Esophagus (tissue), 2 donors: ENCODE data around the gene BBS1. TPM values are rescaled to one million over a fixed set of nuclear protein-coding genes. Genes with fewer than 3 reads are reported as not detected.

Source experiments
- H3K27ac ChIP-seq, 2 donors: one replicate each; pipeline ENCODE4 v1.5.1; 2013; ENCODE audit warnings: low read depth in 2 of 2, mild to moderate bottlenecking in 2 of 2, inconsistent platforms in 1 of 2, low read length in 1 of 2, moderate library complexity in 1 of 2
- H3K27me3 ChIP-seq, 2 donors: one replicate each; pipeline ENCODE4 v1.6.1; 2013; ENCODE audit warnings: low read length in 2 of 2, control low read depth in 1 of 2, mild to moderate bottlenecking in 1 of 2; ENCODE audit not compliant: insufficient read depth in 2 of 2, control insufficient read depth in 1 of 2
- H3K36me3 ChIP-seq, 2 donors: one replicate each; pipeline ENCODE4 v1.6.1; 2013; ENCODE audit warnings: low read length in 1 of 2; ENCODE audit not compliant: control insufficient read depth in 2 of 2, insufficient read depth in 2 of 2
- H3K4me1 ChIP-seq, 2 donors: one replicate each; pipeline ENCODE4 v1.6.1; 2013; ENCODE audit warnings: low read length in 1 of 2; ENCODE audit not compliant: control insufficient read depth in 2 of 2, insufficient read depth in 2 of 2
- H3K4me3 ChIP-seq, 2 donors: one replicate each; pipeline ENCODE4 v1.5.1; 2013; ENCODE audit warnings: low read length in 2 of 2, mild to moderate bottlenecking in 2 of 2, low read depth in 1 of 2, moderate library complexity in 1 of 2
- H3K9me3 ChIP-seq, 2 donors: one replicate each; pipeline ENCODE4 v1.6.1; 2013; ENCODE audit warnings: mild to moderate bottlenecking in 2 of 2, low read depth in 1 of 2, low read length in 1 of 2, moderate library complexity in 1 of 2; ENCODE audit not compliant: control insufficient read depth in 2 of 2, insufficient read depth in 1 of 2
- WGBS, 2 donors: extraction: QIAGEN DNeasy Blood & Tissue Kit; methylation state at CpG; one replicate each; pipeline ENCODE4 v1.1.7; 2013; 5-methylcytosine and 5-hydroxymethylcytosine counted together
- polyA plus RNA-seq, 2 donors: library from polyadenylated mRNA; stranded (reverse); fragments of 200-250 nt; gene quantifications; one replicate each; pipeline ENCODE4 v1.2.3, GENCODE V29; 2013
- donor health status: healthy with polysubstance abuse.
- donor health status: Bipolar disorder and iron deficiency.

Gene BBS1
- polyA plus RNA-seq, 2 donors = 9.3 to 15.3 TPM

DNA sequence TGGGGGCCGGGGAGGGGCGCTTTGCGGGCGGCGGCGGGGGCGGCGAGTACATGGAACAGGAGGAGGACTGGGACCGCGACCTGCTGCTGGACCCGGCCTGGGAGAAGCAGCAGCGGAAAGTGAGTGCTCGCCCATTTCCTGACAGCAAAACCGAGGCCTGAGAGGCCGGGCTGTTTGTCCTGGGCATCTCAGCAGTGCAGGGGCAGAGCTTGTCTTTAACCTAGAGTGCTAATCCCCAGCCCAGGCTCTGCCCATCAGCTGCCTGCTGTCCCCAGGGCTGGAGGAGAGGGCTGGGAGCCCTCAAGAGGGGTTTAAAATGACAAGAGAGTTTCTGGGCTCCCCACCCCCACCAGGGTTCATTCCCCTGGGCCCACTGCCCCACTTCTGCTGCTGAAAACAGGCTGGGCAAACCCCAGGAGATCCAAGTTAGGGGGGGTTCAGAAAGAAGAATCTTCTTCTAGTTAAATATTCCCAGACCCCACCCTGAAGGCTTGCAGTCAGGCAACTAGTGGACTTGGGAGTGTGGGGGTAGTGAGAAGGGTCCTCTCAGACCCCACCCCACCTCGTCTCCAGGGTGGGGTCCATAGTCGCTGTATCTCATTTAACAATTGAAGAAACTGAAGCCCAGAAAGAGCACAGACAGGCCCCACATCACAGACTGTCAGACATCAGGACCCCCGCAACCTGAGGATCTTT is 36.7 kb downstream of the BBS1 start:
- H3K27me3 ChIP-seq = no peaks in the 10 kb centered on the region
- no peaks in the 10 kb centered on the region for H3K9me3 ChIP-seq
- peak overlapping the region in 1 of 2 donors; percentile 15 for H3K27ac ChIP-seq
- peak overlapping the region in 1 of 2 donors; percentile 87 for H3K4me3 ChIP-seq
- peaks cover 2 to 10% of the 10 kb centered on the region in 2 donors for H3K36me3 ChIP-seq
- H3K4me1 ChIP-seq = peaks cover 0 to 7% of the 10 kb centered on the region in 2 donors
- 34 to 38% methylated on average over 17 to 18 of the region's 18 CpGs for WGBS, 2 donors

DNA sequence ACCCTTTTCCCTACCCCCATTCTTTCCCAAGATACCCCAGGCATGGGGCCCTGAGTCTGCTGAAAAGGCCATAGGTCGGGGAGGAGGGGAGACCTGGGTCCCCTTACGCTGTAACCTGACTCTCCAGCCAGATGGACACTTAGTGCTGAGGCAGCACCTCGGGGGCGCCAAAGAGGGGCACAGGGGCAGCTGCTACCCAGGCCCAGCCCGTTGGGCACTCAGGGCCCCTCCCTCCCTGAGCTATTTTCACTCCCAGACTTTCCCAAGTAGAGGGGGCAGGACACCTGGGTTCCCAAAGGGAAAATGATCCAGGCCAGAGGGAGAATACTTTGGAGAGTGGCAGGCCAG is 37.2 kb downstream of the BBS1 start:
- peaks cover 0 to 5% of the 10 kb centered on the region in 2 donors for H3K36me3 ChIP-seq
- 49 to 50% methylated on average over 5 of the region's 5 CpGs for WGBS, 2 donors
- H3K27me3 ChIP-seq = no peaks in the 10 kb centered on the region
- no peak overlapping the region for H3K27ac ChIP-seq
- H3K9me3 ChIP-seq = no peaks in the 10 kb centered on the region
- H3K4me1 ChIP-seq = peaks cover 0 to 7% of the 10 kb centered on the region in 2 donors
- H3K4me3 ChIP-seq = no peak overlapping the region

DNA sequence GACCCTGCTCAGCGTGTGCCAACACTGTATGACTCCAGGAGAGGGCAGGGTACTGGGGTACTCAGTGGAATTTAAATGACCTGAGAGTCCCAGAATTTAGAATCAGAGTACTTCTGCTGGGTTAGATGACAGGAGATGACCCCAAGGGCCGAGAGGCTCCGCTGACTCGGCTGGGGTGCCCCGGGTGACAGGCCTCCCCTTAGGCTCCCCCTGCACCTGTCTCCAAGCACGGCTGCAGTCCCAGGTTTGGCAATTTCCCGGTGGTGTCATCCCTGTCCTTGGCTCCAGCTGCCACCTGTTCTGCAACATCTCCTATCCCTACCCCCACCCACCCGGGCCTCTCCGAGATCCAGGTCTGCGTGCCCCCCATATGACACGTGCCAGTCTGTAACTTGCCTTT is 37.6 kb downstream of the BBS1 start:
- Histone ChIP-seq H3K9me3 (no peaks in the 10 kb centered on the region), H3K4me3 (no peak overlapping the region), H3K36me3 (peaks cover 0 to 5% of the 10 kb centered on the region in 2 donors), H3K27ac (no peak overlapping the region), H3K4me1 (peaks cover 0 to 7% of the 10 kb centered on the region in 2 donors), H3K27me3 (no peaks in the 10 kb centered on the region)
- 47 to 51% methylated on average over 11 of the region's 11 CpGs for WGBS, 2 donors

DNA sequence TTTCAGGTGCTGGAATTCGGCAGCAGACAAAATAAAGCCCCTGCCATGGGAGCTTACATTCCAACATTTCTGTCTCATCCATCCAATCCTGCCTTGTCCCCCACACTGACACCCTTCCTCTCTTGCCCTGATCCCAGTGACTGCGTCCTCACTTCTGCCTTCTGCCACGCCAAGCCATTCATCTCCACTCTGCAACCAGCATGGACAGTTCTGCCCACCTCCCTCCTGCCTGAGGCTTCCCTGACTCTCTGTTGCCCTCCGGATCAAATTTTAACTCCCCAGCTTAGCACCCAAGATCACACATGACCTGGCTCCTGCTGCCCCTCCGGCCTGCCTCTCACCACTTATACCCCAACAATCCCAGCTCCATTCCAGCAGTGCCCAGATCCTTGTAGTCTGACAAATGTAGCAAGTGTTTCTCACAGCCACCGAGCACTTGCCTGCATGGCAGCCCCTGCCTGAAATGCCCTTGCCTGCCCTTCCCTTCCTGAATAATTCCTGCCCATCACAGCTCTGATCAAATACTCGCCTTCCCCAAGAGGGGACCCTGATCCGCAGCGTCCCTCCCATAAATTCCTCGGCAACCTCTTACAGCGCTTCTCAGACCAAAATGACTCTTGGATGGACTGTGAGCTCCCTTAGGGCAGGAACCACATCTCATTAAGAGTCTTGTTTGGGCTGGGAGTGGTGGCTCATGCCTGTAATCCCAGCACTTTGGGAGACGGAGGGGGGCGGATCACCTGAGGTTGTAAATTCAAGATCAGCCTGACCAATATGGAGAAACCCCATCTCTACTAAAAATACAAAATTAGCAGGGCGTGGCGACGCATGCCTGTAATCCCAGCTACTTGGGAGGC is 38.6 kb downstream of the BBS1 start:
- Histone ChIP-seq H3K36me3 (no peaks in the 10 kb centered on the region), H3K27me3 (no peaks in the 10 kb centered on the region), H3K27ac (no peak overlapping the region), H3K4me3 (no peak overlapping the region), H3K4me1 (peaks cover 0 to 4% of the 10 kb centered on the region in 2 donors), H3K9me3 (no peaks in the 10 kb centered on the region)
- WGBS, 2 donors = 53 to 54% methylated on average over 16 of the region's 16 CpGs

DNA sequence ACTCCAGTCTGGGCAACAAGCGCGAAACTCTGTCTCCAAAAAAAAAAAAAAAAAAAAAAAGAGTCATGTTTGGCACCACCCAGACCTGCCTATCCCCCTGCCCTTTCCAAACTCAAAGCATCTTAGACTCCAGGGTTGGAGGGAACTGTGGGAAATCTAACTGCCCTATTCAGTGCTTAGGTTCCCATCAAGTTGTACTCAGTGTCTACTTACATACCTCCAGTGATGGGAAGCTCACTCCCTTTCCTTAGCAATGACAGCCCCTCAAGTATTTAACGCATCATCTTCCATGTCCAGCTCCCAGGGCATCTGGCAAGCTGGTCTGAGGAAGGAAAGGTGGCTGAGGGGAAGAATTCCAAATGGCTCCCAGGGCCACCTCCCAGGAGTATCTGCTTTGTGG is 39.3 kb downstream of the BBS1 start:
- H3K4me3 ChIP-seq = no peak overlapping the region
- H3K4me1 ChIP-seq = peaks cover 0 to 3% of the 10 kb centered on the region in 2 donors
- no peaks in the 10 kb centered on the region for H3K36me3 ChIP-seq
- H3K27ac ChIP-seq = no peak overlapping the region
- 91 to 93% methylated on average over 3 of the region's 3 CpGs for WGBS, 2 donors
- H3K27me3 ChIP-seq = no peaks in the 10 kb centered on the region
- H3K9me3 ChIP-seq = no peaks in the 10 kb centered on the region

DNA sequence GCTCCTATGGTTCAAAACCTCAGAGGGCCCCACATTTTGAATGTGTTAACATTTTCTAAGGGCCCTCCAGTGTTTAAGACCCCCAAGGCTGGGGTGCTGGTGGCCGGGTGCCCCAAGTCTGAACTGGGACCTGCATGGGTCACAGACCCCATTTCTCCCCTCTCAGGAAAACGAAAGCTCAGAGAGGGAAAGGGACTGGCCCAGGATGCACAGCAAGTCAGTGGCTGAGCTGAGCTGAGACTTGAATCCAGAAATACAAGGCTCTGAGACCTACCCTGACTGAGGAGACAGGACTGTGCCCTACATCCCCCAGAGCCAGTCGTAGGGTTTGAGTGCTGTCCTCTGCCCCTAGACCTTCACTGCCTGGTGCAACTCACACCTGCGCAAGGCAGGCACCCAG is 40.5 kb downstream of the BBS1 start:
- Histone ChIP-seq H3K4me1 (peaks cover 0 to 3% of the 10 kb centered on the region in 2 donors), H3K36me3 (no peaks in the 10 kb centered on the region), H3K4me3 (no peak overlapping the region), H3K27ac (no peak overlapping the region), H3K9me3 (no peaks in the 10 kb centered on the region), H3K27me3 (no peaks in the 10 kb centered on the region)
- 88 to 91% methylated on average over 4 of the region's 4 CpGs for WGBS, 2 donors

DNA sequence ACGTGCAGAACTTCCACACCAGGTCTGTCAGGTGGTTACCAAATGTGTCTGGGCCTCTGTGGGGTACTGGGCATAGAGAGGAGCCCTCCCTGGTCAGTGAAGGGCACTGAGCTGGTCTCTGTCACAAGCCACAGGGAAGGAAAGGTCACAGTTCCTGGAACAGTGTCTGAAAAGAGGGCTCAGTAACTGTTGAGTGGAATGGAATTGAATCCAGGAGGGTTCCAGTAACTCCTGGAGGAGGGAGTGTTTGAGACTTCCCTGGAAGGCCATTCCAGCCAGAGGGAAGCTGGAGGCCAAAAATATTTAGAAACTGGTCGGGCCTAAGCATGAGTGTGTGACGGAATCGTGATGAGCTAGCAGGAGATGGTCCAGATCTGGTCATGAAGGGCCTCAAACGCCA is 44.2 kb downstream of the BBS1 start:
- no peak overlapping the region for H3K27ac ChIP-seq
- peaks cover 3 to 4% of the 10 kb centered on the region in 2 donors for H3K4me1 ChIP-seq
- 71 to 79% methylated on average over 5 of the region's 5 CpGs for WGBS, 2 donors
- H3K9me3 ChIP-seq = no peaks in the 10 kb centered on the region
- no peak overlapping the region for H3K4me3 ChIP-seq
- no peaks in the 10 kb centered on the region for H3K27me3 ChIP-seq
- no peaks in the 10 kb centered on the region for H3K36me3 ChIP-seq

DNA sequence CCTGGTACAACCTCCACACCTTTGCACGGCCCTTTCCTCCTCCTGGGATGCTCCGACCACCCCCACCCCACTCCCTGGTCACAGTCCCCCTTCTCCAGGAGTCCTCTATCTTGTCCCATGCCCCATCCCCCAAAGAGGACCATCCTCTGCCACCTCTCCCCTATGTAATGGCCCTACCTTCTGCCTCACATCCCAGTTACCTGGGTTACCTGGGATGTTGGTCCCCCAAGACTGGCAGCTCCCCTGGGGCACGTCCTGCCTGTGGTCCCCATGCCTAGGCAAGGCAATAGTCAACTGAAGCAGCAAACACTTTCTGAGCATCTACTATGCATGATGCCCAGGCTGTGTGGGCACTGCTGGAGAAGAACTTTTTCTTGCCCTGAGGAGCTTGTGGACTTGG is 45.0 kb downstream of the BBS1 start:
- Histone ChIP-seq H3K4me1 (peaks cover 3 to 4% of the 10 kb centered on the region in 2 donors), H3K36me3 (no peaks in the 10 kb centered on the region), H3K27me3 (no peaks in the 10 kb centered on the region), H3K27ac (no peak overlapping the region), H3K4me3 (no peak overlapping the region), H3K9me3 (no peaks in the 10 kb centered on the region)
- WGBS, 2 donors = 64 to 68% methylated on average over 3 of the region's 3 CpGs

DNA sequence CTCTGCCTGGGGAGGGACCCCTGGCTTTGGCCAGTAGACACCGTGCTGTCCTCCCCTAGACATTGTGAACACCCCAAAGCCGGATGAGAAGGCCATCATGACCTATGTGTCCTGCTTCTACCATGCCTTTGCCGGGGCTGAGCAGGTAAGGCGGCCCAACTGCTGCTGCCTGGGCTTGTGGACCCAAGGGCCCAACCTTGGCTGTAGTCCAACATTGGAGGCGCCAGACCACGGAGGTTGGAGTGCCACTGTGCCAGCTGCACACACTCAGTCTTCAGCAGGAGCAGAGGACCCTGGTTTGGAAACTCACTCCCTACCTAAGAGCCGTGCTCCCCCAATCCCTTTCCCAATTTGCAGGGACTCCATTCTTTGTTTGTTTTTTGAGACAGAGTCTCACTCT is 45.7 kb downstream of the BBS1 start:
- Histone ChIP-seq H3K4me3 (no peak overlapping the region), H3K27ac (no peak overlapping the region), H3K36me3 (no peaks in the 10 kb centered on the region), H3K9me3 (no peaks in the 10 kb centered on the region), H3K4me1 (peaks cover 3 to 4% of the 10 kb centered on the region in 2 donors), H3K27me3 (no peaks in the 10 kb centered on the region)
- WGBS, 2 donors = 81 to 84% methylated on average over 7 of the region's 7 CpGs
